RWPE2 (cell line): Measurements from ENCODE around the gene TBC1D19.

Source experiments
- ATAC-seq: fragments of 200-7000 bp; cut with Tn5 transposase; 3 replicates; pipeline ENCODE4 v1.9.1; 2021; ENCODE audit warnings: low read depth
- DNase-seq: peaks from one replicate; pipeline ENCODE4 v3.0.0-alpha.2; 2020; ENCODE audit warnings: low spot score
- H3K27ac ChIP-seq: fragments of 450-650 bp; 2 replicates; pipeline ENCODE4 v1.5.1; 2017; ENCODE audit warnings: mild to moderate bottlenecking; ENCODE audit not compliant: poor library complexity, severe bottlenecking
- H3K27me3 ChIP-seq: fragments of 250-450 bp; sonication (Bioruptor Pico); 2 replicates; pipeline ENCODE4 v1.5.1; 2021; ENCODE audit warnings: mild to moderate bottlenecking, moderate library complexity; ENCODE audit not compliant: insufficient read depth, poor library complexity, severe bottlenecking
- H3K36me3 ChIP-seq: fragments of 250-450 bp; sonication (Bioruptor Pico); 2 replicates; pipeline ENCODE4 v1.5.1; 2020; ENCODE audit warnings: low read depth, mild to moderate bottlenecking, moderate library complexity
- H3K4me1 ChIP-seq: fragments of 250-450 bp; sonication (Bioruptor Pico); 2 replicates; pipeline ENCODE4 v1.5.1; 2021; ENCODE audit warnings: mild to moderate bottlenecking, moderate library complexity; ENCODE audit not compliant: insufficient read depth, poor library complexity, severe bottlenecking
- H3K4me3 ChIP-seq: fragments of 250-450 bp; sonication (Bioruptor Pico); 2 replicates; pipeline ENCODE4 v1.5.1; 2021; ENCODE audit warnings: mild to moderate bottlenecking, moderate library complexity; ENCODE audit not compliant: severe bottlenecking
- H3K9me3 ChIP-seq: fragments of 250-450 bp; sonication (Bioruptor Pico); 2 replicates; pipeline ENCODE4 v1.5.1; 2021; ENCODE audit warnings: mild to moderate bottlenecking, moderate library complexity; ENCODE audit not compliant: severe bottlenecking
- TF ChIP-seq, protein P1 (sequence below): fragments of 450-650 bp; IDR thresholded peaks from one replicate; pipeline ENCODE4 v1.5.1; 2017; ENCODE audit warnings: mild to moderate bottlenecking, moderate library complexity; ENCODE audit not compliant: poor library complexity, severe bottlenecking

The TBC1D19 gene

DNA sequence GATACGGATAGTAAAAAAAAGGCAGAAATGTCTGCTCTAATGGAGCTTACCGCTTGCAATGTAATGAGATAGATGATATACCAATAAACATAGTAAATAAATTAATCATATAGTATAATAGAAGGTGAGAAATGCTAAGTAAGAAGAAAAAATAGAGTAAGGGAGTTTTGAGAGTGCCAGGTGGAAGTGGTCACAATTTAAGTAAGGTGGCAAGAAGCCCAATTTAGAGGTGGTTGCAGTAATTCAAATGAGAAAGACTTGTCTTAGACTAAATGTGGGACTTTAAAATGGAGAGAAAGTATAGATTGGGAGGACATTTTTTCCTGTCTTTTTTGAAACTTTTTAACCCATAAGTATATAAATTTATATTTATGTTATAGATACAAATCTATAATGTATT is 26.0 kb downstream of the TBC1D19 start:
- Histone ChIP-seq H3K27ac (no peak overlapping the region), H3K36me3 (no peaks in the 10 kb centered on the region), H3K4me1 (no peaks in the 10 kb centered on the region), H3K9me3 (no peaks in the 10 kb centered on the region), H3K27me3 (no peaks in the 10 kb centered on the region), H3K4me3 (no peak overlapping the region)
- ATAC-seq = no peak
- DNase-seq = no peak
- TF ChIP-seq, protein P1, sequence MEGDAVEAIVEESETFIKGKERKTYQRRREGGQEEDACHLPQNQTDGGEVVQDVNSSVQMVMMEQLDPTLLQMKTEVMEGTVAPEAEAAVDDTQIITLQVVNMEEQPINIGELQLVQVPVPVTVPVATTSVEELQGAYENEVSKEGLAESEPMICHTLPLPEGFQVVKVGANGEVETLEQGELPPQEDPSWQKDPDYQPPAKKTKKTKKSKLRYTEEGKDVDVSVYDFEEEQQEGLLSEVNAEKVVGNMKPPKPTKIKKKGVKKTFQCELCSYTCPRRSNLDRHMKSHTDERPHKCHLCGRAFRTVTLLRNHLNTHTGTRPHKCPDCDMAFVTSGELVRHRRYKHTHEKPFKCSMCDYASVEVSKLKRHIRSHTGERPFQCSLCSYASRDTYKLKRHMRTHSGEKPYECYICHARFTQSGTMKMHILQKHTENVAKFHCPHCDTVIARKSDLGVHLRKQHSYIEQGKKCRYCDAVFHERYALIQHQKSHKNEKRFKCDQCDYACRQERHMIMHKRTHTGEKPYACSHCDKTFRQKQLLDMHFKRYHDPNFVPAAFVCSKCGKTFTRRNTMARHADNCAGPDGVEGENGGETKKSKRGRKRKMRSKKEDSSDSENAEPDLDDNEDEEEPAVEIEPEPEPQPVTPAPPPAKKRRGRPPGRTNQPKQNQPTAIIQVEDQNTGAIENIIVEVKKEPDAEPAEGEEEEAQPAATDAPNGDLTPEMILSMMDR = no peak

DNA sequence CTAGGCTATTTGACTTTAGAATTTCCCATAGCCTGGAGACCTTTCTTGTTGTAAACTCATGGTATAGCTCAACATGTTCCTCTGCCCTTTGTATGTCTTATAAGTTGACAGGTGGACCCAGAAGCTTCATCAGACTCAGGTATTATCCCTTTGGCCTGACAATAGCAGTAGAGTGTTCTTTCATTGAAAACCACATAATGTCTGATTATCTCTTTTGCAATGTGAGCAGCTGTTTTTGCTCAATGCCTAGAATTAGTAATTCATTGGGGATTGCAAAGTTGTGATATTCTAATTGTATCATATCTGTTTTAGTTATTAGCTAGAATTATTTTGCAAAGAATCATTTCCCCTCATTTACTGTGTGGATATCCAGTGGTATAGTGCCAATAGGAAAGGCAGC is 27.5 kb downstream of the TBC1D19 start:
- ATAC-seq (no peak), DNase-seq (no peak)
- Histone ChIP-seq H3K4me3 (no peak overlapping the region), H3K27ac (no peak overlapping the region), H3K4me1 (no peaks in the 10 kb centered on the region), H3K27me3 (no peaks in the 10 kb centered on the region), H3K9me3 (no peaks in the 10 kb centered on the region), H3K36me3 (no peaks in the 10 kb centered on the region)
- TF ChIP-seq, protein P1 = no peak

DNA sequence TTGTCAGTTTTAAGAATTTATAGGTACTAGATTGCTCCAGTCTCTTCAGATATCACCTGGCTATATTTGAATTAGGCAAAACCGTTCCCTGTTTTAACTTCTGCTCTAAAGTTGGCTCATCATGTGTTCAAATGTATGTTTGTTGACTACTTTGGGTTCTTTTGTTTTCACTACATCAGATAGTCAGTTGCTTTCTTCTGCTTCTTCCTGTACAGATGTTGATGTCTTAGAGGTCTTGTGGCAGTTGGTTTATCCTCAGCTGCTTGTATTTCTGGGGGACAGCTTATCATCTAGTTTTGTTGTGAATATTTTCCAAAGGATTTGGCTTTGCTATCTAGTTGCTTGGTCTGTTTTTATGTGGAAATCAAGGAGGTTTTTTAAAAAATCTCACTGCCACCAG is 28.0 kb downstream of the TBC1D19 start:
- Histone ChIP-seq H3K4me1 (no peaks in the 10 kb centered on the region), H3K9me3 (no peaks in the 10 kb centered on the region), H3K27ac (no peak overlapping the region), H3K4me3 (no peak overlapping the region), H3K36me3 (no peaks in the 10 kb centered on the region), H3K27me3 (no peaks in the 10 kb centered on the region)
- TF ChIP-seq, protein P1 = no peak
- DNase-seq (no peak), ATAC-seq (no peak)

DNA sequence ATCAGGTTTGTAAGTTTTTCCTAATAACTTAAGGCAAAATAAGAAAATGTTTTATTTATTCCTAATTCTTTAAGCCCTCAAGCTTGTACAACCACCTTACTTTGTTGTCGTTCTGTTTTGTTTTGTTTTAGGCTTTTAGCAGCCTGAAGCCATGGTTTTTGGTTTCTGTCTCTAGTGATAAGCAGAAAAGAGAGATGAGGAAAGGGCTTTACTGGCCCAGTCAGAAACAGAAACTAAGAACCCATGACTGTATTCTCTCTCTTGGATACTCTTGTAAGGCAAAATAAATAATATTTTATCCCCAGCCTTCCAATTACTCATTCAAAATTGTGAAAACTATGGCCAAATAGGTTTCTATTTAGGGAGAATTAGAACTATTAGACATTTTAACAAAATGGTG is 29.4 kb downstream of the TBC1D19 start:
- ATAC-seq = no peak
- Histone ChIP-seq H3K27me3 (no peaks in the 10 kb centered on the region), H3K27ac (no peak overlapping the region), H3K4me1 (no peaks in the 10 kb centered on the region), H3K4me3 (no peak overlapping the region), H3K9me3 (no peaks in the 10 kb centered on the region), H3K36me3 (no peaks in the 10 kb centered on the region)
- DNase-seq = no peak
- TF ChIP-seq, protein P1 = no peak

GRCh38 chr4:26613735-26614134 is 29.9 kb downstream of the TBC1D19 start:
- Histone ChIP-seq H3K27me3 (no peaks in the 10 kb centered on the region), H3K27ac (no peak overlapping the region), H3K36me3 (no peaks in the 10 kb centered on the region), H3K4me3 (no peak overlapping the region), H3K9me3 (no peaks in the 10 kb centered on the region), H3K4me1 (no peaks in the 10 kb centered on the region)
- DNase-seq (no peak), ATAC-seq (no peak)
- TF ChIP-seq, protein P1 = no peak
